GM19468 (cell line): ENCODE measurements around the gene FAM170A.

ENCODE experiments used
- ATAC-seq: cut with Tn5 transposase; IDR thresholded peaks from one replicate; pipeline ENCODE4 v1.9.1; 2021; ENCODE audit warnings: mild to moderate bottlenecking, moderate library complexity, moderate number of reproducible peaks; ENCODE audit not compliant: unreplicated experiment; ENCODE audit errors: extremely low read depth

The FAM170A gene, protein sequence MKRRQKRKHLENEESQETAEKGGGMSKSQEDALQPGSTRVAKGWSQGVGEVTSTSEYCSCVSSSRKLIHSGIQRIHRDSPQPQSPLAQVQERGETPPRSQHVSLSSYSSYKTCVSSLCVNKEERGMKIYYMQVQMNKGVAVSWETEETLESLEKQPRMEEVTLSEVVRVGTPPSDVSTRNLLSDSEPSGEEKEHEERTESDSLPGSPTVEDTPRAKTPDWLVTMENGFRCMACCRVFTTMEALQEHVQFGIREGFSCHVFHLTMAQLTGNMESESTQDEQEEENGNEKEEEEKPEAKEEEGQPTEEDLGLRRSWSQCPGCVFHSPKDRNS

DNA sequence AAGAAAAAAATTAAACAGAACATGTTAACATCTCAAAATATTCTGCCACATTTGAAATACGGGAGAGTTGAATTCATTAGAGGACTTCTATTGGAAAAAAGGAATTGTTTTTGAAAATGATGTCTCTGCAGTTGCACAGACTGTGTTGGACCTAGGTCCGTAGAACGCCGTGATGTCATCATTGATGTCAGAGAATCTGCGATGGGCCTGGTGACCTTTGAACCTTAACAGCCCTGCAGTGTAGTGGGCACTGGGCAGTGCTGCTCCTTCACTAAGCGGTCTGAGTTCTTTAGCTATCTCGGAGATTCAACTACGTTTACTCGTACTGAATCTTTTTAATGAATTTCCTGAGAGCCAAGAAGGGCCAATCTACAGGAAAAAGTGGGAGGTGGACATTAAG is at the start of gene FAM170A:
Gene FAM170A (plus strand): TSS at position 220 of the 400 bp plus-strand sequence. CDS start 211 bp downstream, outside the sequence.
- ATAC-seq = no peak

DNA sequence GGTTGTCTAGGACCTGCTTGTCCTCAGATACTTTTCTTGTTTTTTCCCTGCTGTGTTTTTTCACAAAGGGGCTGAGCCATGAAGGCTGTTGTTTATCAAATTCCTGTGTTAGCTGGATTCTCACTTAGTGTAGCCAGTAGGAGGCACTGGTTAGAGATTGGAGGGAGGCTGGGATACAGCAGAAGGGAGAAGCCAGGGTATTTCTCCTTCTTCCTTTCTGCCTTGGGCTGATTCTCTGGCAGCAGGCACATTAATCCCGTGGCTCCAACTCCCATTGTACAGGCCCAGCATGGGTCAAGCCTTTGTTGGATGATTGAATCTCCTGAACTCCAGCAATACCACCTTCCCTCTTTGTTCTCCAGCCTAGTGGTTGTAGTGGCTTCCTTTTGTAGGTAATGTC is 46.4 kb upstream of the FAM170A start:
- ATAC-seq = no peak

DNA sequence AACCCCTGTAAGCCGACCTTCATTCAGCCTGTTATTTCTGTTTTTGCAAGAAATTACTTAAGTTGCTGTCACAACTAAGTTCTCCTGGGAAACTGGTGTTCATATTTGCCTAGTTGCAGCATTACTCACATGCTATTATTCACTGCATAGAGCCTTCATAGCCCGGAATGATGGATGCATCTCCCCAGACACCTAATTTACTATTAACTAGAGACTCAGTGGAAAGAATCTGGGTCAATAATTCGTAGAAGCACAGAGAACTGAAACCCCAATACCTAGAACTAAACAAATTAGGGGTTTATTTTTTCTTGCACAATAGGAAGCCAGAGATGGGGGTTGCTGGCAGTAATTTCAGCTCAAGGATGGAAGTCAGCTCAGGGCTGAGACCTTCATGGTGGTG is 45.7 kb upstream of the FAM170A start:
- ATAC-seq = peak; percentile 88

DNA sequence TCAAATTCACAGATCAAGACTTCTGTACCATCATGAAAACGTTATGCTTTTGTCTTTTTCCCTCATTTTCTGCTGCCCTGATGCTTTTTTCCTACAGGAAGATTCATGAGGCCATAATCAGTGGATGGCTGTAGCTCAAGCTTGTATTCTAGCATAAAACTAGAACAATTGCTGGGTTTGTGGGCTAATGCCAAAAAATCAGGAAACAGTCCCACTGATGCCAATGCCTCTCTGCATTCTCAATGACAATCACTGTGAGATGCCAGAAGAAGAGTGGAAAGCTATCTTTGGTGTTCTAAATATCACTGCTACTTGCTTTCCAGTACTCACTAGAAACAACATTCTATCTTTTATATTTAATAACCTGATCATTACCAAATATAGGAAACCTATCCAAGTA is 33.3 kb upstream of the FAM170A start:
- ATAC-seq = no peak

DNA sequence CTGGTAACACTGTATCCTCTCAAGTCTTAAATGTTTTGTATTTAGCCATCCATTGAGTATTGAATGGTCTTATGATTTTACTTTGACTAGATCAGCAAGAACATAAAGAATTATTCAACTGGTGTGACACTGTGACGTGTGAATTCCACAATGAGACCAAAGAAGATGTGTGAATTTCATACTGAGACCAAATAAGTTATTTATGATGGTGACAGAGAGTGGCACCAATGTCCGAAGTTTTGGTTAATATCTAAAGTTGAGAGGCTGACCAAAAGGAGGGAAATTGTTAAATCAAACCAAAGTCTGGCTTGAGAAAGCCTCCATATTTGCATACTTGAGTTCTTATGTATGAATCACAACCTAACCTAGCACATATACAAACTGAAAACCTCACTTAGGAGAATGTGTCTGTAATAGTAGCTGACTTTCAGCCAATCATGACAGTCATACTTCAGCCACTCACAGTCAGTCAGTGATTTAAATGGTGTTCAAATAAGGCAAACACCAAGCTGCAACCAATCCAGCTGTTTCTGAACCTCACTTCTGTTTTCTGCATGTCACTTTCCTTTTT is 31.5 kb upstream of the FAM170A start:
- peak; percentile 52 for ATAC-seq

DNA sequence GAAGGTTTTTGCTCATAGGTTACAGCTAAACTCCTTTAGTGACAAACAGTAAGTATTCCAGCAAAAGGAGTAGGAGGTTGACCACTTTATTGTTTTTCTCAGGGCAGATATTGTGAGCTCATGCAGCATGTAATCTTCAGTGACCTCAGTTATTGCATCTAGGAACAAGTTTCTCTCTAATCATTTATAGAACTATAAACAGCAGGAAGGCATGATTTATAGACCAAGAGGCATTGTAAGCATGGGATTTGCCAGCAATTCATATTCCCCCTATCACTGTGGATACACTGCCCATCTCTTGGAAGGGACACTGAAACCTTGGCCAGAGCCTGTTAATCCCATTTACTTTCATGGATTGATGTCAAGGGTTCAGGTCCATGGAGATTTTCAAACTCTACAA is 15.4 kb upstream of the FAM170A start:
- no peak for ATAC-seq

DNA sequence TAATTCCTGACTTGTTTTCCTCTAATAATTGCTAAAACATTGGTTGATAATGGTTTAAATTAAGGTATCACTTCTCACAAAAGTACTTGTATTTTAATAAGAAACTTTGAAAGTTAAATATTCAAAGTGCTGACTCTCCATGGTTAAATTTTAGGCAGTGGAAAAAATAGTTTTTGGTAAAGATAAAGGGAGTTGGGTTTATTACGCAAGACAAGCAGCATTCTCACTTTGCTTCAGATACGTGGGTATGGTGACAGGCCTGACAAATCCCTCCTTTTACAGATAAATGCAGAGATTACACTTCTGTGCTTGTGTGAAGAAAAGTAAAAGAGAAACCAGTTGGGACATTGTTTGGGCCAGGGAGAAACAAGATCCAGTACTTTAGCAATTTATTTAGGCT is 14.5 kb upstream of the FAM170A start:
- no peak for ATAC-seq

DNA sequence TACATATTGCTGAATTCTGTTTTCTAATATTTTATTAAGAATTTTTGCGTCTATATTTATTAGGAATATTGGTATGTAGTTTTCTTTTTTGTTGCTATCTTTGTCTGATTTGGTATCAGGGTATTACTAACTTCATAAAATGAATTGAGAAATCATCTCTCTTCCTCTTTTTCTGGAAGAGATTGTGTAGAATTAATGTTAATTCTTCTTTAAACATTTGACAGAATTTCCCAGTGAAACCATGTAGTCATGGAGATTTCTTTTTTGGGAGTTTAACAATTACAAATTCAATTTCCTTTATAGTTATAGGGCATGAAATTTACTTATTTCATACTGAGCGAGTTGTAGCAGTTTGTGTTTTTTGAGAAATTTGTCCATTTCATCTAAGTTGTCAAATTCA is 3.3 kb upstream of the FAM170A start:
- no peak for ATAC-seq

DNA sequence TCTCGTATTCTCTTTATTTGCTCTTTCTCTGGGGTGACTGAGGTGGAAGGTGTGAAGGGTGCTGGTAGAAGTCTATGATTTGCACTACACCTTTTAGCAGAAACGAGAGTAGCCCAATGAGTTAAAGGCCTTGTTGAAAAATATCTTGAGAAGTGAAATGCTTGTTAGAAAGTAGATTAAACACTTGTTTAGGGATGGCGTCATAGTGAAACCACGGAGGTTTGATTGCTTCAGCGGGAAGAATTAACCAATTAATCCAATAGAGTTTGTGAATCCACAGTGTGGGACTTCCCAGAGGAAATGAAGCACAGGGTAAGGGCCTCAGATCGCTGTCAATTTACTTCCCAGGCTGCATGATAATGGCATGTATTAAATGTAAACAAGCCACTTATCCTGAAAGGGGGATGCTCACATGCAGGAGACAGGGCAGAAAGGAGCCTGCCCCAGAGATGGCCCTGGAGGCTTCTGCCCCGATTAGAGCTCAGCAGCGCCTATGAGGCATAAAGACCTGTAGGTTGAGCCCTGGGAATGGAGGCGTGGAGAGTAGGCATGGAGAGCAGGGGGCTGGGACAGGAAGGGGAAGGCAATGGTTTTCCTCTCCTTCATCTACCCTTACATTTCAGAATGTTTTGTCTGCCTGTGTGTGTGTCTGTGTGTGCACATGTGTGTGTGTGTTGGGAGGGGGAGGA is 1.5 kb downstream of the FAM170A start:
- no peak for ATAC-seq

DNA sequence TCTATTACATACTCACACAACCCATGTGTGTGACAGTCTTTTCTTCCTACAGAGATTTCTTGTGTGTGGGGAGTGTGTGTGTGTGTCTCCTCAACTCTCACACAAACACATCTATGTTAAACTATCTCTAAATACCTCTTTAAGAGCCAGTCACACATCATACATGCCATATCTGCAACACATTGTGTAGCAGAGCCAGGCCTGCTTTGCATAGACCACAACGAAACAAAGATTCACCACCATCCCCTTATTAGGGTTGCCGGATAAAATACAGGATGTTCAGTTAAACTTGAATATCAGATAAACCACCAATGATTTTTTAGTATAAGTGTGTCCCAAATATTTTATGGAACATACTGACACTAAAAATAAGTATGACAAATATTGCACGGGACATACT is 2.3 kb downstream of the FAM170A start:
- peak; percentile 91 for ATAC-seq

DNA sequence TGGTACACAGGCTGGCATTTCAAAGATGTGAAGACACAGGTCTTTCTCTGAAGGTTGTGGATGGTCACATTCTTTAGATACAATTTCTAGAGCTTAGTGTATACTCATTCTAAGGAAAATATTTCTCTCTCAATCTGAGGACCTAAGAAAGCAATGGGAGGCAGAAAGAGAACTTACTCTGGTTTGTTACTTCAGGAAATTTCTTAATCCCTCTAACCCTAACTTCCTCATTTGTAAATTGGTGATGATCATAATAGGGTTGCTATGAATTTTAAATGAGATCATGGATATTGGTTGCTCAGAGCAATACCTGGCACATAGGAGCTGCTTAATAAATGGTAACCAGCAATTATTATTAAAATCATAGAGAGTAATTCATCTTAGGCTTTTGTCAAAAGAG is 22.1 kb downstream of the FAM170A start:
- no peak for ATAC-seq

DNA sequence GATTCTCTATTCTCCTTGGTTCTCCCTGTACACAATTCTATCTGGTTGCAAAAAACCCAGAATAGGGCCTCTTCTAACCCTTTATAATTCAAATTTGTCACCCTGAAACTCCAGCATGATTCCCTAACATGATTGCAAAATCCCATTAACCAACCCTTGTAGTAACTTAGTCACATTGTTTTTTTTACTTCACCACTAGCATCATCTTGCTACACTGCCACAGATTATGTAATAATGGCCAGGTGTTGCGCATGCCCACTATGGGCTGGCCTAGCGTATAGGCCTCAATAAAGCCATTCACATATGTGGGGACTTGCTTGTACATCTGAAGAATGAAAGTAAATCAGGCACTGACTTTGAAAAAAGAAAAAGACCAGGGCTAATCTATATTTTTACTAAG is 25.7 kb downstream of the FAM170A start:
- no peak for ATAC-seq

DNA sequence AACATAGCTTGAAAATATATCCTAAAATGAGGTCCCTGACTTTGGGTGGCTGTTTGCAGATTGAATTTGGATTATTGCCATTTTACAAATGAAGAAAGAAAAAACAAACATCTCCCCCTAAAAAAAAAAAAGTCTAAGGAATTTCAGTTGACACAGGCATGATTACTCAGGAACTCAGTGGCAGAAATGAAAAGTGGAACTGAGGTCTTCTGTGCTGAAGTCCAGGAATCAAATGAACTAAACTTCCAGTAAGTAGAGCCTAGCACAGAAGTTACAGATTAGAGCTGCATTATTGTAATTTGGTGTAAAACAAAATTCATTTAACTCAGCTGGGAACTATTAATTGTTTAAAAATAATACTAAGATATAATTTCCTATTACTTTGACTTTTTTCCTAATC is 26.7 kb downstream of the FAM170A start:
- no peak for ATAC-seq

DNA sequence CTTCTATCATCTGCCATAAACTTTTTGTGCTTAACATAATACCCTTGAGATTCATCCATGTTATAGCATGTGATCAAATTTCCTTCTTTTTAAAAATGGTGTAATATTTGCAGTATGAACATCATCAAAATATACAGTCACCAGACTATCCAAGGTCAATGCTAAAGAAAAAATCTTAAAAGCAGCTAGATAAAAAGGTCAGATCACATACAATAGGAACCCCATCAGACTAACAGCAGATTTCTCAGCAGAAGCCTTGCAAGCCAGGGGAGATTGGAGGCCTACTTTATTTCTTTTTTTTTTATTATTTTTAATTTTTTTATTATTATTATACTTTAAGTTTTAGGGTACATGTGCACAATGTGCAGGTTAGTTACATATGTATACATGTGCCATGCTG is 37.2 kb downstream of the FAM170A start:
- ATAC-seq = no peak

DNA sequence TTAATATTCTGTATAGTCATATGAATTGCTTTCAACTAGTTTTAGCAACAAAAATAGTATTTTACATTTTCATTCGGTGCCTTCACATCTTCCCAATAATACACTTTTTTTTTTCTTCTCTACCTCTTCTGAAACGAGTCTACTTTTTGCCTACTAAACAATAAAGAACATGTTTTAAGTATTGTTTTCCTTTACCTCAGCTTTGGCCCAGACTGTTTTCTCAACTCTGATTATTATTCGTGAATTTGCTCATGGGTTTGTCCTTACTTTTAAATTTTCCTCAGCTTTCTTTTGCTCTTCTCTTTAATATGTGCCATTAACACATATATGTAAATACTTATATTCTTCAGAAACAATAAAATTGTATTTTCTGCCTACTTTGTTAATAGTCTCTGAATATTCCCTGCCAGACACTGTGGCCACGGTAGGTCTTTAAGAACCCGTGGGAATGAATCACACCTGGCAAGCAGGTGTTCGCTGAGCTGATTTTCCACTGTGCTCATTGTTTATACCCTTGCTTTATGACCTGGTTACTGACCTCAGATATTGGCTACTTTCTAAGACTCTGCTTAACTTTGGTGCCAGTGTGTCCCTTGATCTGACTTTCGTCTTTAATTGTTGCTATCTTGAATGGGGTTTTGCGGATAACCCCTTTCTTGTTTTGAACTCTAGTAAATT is 49.1 kb downstream of the FAM170A start:
- ATAC-seq = no peak

DNA sequence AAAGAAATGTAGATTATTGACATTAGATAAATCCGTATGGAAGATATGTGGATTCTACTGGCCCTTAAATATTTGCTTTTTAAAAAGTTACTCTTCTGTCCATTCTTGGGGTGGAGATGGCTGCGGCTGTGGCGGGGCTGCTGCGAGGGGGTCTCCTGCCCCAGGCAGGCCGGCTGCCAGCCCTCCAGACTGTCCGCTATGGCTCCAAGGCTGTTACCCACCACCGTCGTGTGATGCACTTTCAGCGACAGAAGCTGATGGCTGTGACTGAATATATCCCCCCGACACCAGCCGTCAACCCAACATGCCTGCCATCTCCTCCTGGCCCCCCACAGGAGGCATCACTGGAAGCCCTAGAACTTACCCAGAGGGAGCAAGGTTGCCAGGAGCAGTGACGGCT is 50.7 kb downstream of the FAM170A start:
- ATAC-seq = no peak

DNA sequence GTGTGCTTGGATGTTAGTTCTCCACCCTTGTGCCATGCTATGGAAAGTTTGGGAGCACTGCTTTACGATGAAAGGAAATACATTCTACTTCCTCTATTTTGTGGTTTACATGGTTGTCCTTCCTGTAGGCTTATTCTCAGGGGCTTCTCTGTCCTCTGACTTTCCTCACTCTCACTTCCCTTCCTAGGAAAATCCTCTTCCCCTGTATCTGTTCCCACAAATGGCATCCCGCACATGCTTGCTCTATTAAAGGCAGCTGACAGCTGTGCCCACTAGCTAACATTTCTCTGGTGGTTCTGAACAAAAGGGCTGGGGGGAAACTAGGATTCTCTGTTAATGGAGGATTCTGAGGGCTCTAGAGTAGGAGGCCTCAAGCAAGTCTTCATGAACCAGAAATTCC is 52.4 kb downstream of the FAM170A start:
- ATAC-seq = no peak

DNA sequence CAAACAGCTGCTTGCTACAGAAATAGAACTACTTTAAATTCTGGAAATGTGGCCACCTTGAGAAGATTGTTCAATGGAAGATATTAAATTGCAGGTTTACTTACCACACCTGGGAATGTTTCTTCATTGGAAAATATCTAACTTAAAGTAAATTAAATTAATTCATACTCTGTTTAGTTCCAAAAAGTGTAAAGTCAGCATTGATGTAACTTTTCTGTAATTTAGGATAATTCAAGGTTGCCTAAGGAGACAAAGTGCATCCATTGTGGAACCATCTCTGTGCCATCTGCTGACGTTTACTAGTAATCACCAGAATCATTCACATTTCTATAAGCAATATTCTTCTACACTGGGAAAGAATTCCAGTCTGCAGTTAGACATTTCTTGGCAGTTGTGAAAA is 53.0 kb downstream of the FAM170A start:
- ATAC-seq = no peak
